GM19035 (cell line): ENCODE results near the gene RABEP2.
"Not testable (repeated sequence)": the region's sequence is repeated elsewhere in the genome, so short reads cannot be mapped to it uniquely, and the experiment has no call there.

Experiments
- ATAC-seq: cut with Tn5 transposase; IDR thresholded peaks from one replicate; pipeline ENCODE4 v1.9.1; 2021; ENCODE audit not compliant: unreplicated experiment

Gene RABEP2

GRCh38 chr16:28932339-28933141 lies 7.5 kb upstream of the RABEP2 start:
- ATAC-seq = no peak

GRCh38 chr16:28931801-28932225 lies 6.8 kb upstream of the RABEP2 start, which contains the start of gene CD19:
TSS of gene CD19 (plus strand) at chr16:28931971. CDS start at chr16:28932001, 30 bp downstream.
- no peak for ATAC-seq

- no peak for ATAC-seq
Observed at GRCh38 chr16:28930652-28931051, 5.6 kb upstream of the RABEP2 start.

GRCh38 chr16:28930203-28930602 lies 5.2 kb upstream of the RABEP2 start:
- no peak for ATAC-seq

DNA sequence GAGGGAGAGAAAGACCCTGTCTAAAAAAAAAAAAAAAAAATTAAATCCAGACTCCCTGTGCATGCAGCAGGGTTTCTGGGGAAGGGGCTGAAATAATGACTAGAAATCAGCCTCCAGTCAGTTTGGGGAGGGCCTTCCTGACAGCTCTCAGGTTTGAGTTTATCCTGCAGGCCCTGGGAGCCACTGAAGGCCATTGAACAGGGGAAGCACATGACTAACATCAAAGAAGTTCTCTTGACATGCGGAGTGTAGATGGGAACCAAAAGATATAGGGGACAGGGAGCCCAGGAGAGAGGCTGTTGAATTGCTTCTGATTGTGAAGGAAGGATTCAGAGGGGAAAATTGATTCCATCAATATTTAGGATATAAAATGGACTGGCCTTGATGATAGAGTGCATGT lies 2.8 kb upstream of the RABEP2 start:
- ATAC-seq = no peak

- ATAC-seq = not testable (repeated sequence)
Observed at GRCh38 chr16:28926284-28926683, 1.2 kb upstream of the RABEP2 start.

DNA sequence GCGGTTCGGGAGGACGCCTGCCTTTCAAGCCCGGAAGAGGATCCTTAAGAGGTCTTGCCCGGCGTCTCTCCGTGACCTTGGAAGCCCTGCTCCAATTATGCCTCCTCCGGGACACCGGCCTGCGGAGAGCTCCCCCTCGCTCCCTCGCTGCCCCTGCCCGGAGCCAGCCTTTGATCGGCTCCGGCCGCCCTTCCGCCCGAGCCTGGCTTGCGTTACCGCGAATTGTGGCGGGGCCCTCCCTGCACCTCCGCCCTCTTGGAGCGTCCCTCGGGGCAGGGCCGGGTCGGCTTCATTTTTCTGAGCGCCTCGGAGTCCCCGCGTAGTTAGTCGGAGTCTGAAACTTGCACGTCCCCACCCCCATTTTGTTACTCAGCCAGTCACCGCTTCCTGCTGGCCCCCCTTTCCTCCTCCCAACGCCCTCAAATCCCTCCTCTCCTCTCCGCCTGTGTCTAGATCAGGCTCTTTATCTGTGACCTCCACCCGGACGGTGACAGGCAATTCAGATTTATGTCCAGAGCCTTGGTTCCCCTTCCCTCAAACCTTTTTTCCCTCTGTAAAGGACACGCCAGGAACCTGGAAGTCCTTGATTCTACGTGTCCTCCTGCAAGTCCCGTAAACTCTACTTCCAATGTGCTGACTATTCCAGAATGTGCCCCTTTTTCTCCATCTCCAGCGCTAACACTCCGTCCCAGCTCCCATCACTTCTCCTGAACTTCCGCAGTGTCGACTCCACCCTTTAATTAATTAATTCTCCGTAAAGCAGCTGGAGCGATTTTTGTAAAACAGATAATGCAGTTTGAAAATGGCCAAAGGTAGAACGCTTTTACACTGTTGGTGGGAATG lies 569 bp upstream of the RABEP2 start:
- peak; percentile 31 for ATAC-seq

DNA sequence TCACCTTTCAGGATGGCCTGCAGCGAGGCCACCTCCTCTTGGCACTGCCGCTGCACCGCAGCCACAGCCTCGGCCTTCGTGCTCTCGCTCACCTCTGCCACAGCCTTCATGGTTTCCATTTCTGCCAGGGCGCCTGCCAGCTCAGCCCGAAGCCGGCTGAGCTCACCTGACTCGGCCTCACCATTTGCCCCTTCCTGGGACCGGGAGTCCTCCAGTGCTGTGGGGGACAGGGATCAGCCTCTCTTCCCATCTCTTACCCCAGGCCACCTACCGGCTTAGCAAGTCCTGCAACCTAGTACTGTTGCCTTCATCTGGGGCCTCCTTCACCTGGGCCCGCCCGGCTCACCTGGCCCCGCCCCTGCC lies 658 bp downstream of the RABEP2 start:
- no peak for ATAC-seq

- peak; percentile 46 for ATAC-seq
Observed at GRCh38 chr16:28923652-28924398, 1.2 kb downstream of the RABEP2 start.

GRCh38 chr16:28923231-28923587 lies 1.8 kb downstream of the RABEP2 start:
- ATAC-seq = no peak

DNA sequence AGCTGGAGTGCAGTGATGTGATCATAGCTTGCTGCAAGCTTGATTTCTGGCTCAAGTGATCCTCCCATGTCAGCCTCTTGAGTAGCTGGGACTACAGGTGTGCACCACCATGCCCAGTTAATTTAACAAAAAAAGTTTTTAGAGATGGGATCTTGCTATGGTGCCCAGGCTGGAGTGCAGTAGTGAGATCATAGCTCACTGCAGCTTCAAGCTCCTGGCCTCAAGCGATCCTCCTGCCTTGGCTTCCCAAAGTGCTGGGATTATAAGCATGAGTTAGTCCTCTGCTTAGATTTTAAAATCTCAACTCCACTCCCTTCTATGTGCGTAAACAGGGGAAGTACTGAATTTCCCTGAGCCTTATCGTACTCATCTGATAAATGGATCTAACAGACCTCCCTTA lies 6.3 kb downstream of the RABEP2 start:
- ATAC-seq = no peak

DNA sequence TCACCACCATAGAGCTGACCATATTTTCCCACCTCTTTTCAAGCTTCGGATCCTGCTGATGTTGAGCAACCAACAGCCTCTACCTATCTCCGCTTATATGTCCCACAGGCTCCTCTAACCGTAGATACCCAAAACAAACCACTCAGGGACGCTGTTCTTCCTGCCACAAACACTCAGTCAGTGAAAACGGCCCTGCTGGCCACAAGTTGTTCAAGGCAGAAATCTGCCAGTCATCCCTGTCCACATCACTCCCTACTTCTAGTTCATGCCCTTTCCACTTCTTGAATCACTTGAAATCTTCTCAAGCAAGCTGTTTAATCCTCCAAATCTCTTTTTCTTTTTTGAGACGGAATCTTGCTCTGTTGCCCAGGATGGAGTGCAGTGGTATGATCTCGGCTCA lies 7.9 kb downstream of the RABEP2 start:
- no peak for ATAC-seq

DNA sequence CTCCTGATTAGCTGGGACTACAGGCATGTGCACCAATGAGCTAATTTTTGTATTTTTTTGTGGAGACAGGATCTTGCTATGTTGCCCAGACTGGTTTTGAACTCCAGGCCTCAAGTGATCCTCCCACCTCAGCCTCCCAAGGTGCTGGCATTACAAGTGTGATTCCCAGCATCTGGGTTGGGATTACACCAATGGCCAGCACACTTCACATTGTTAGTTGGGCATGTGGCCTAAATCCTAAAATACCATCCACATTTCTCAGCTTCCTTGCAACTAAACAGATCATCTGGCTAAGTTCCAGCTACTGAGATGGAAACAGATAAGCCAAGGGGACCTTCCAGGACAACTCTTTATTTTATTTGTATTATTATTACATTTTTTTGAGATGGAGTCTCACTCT lies 9.9 kb downstream of the RABEP2 start:
- ATAC-seq = no peak

DNA sequence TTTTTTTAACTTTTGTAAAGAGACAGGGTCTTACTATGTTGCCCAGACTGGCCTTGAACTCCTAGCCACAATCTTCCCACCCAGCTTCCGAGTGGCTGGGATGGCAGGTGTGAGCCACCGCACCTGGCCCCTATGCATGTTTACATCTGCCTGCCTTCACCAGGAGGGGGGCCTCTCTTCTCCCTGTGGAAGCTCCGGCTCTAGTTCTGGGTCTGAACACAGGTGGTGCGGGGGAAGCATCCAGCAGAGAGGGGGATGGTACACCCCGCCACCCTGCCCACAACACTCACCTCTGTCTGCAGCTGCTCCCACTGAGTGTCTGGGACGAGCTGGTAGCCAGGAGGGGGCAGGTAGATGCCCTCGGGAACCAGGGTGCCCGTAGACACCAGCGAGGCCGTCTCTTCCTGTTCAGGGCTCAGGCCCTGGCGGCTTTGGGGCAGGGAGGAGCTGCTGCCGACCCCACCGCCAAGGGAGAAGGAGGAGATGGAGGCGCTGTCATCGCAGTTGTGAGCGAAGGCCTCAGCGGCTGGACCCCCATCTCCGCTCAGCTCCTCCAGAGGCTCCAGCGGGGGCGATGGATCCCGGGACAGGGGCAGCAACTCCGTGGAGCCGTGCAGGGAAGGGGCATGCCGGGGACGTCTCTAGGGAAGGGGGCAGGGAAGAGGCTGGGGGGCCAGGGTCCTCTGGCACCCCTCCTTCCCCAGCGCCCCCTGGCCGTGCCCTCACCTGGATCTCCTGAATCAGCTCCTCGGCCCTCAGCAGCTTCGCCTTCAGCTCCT lies 10.9 kb downstream of the RABEP2 start:
- ATAC-seq = no peak

DNA sequence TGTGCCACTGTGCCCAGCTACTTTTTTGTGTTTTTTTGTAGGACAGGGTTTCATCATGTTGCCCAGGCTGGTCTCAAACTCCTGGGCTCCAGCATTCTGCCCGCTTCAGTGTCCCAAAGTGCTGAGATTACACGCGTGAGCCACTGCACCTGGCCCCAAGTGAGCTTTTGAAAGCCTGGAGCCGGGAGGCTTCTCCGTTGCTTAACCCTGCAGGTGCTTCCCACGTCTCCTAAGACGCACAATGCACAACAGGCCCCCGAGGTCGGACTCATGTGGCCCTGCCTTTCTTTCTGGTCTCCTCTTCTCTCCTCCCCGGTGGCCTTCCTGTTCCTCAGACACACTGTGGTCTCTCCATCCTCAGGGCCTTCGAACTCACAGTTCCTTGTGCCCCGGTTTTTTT lies 12.5 kb downstream of the RABEP2 start:
- ATAC-seq = no peak

DNA sequence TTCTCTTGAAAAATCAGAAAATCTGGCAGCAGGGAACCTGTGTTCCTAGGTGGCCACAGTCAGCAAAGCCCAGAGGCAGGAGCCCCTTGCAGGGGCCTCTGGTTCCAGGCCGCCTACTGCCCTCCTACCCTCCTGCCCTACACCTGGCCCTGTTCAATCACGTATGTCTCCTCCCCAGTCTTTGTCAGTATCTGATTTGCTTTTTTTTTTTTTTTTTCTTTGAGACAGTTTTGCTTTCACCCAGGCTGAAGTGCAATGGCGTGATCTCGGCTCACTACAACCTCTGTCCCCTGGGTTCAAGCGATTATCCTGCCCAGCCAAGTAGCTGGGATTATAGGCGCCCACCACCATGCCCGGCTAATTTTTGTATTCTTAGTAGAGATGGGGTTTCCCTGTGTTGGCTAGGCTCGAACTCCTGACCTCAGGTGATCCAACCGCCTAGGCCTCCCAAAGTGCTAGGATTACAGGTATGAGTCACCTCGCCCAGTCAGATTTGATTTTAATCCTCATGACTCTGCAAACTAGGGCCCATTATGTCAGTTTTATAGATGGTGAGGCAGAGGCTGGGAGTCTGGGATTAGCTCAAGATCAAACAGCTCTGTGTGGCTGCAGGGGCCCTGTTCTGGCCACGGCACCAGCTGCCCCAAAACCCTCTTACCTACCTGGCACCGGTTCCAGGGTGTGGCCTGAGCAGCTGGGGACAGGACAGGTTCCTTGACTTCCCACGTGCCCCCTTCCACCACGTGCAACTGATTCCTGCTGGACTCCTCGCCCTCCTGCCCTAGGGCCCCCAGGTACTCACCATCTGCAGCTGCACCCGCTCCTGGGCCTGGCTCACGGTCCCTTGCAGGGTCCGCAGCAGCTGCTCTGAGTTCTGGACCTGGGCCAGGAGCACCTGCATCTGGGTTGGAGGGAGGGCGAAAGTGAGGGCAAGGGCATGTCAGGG lies 14.7 kb downstream of the RABEP2 start:
- ATAC-seq = no peak

GRCh38 chr16:28905800-28906372 lies 19.2 kb downstream of the RABEP2 start:
- ATAC-seq = no peak

GRCh38 chr16:28905229-28905754 lies 19.7 kb downstream of the RABEP2 start:
- ATAC-seq = no peak

DNA sequence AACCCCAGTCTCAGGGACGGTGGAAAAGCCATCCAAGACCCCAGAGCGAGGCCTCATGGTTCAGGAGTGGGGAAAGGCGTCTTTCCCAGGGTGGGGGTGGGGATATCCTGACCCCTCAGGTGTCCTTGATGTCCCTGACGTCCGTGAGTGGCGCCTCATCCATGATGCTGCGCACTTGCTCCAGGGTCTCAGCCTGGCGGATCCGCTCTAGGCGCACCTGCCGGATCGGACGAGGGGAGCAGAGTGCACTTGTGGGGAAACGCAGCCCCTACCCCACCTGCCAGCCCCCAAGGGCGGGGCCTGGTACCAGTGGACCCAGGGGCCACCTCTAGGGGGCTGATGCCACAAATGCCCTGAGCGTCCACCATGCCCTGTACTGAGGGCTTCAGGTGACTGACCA lies 20.2 kb downstream of the RABEP2 start:
- ATAC-seq = no peak
